IMR-90 (cell line): ENCODE data around the gene CARMIL1.

Experiments used
- BHLHE40 ChIP-seq: fragments of 150-350 bp; IDR thresholded peaks from 2 replicates; pipeline ENCODE4 v1.6.1; 2016; ENCODE audit warnings: mild to moderate bottlenecking, low read depth, low read length
- CEBPB ChIP-seq: IDR thresholded peaks from 2 replicates; pipeline ENCODE4 v1.6.1; 2012; ENCODE audit warnings: low read depth, low read length, improper control_type of control experiment
- CTCF ChIP-seq: conservative IDR thresholded peaks from 2 replicates; pipeline ENCODE4 v1.5.1; 2012; ENCODE audit warnings: mild to moderate bottlenecking, low read depth, low read length, improper control_type of control experiment
- FOS ChIP-seq: fragments of 150-350 bp; IDR thresholded peaks from 2 replicates; pipeline ENCODE4 v1.6.1; 2016; ENCODE audit warnings: low read depth, low read length
- MAFK ChIP-seq: IDR thresholded peaks from 2 replicates; pipeline ENCODE4 v1.6.1; 2012; ENCODE audit warnings: low read depth, low read length, improper control_type of control experiment
- POLR2A ChIP-seq: IDR thresholded peaks from 2 replicates; pipeline ENCODE4 v1.6.1; 2012; ENCODE audit warnings: mild to moderate bottlenecking, low read depth, low read length
- RAD21 ChIP-seq: IDR thresholded peaks from 2 replicates; pipeline ENCODE4 v1.6.1; 2012; ENCODE audit warnings: low read length, improper control_type of control experiment
- RFX5 ChIP-seq: IDR thresholded peaks from 2 replicates; pipeline ENCODE4 v1.8.0; 2012; ENCODE audit warnings: low read depth, mild to moderate bottlenecking, low read length, moderate library complexity
- SMC3 ChIP-seq: fragments of 150-350 bp; IDR thresholded peaks from 2 replicates; pipeline ENCODE4 v1.6.1; 2016; ENCODE audit warnings: low read depth, mild to moderate bottlenecking, antibody characterized with exemption, low read length, moderate library complexity
- USF2 ChIP-seq: fragments of 150-350 bp; IDR thresholded peaks from 2 replicates; pipeline ENCODE4 v1.6.1; 2017; ENCODE audit warnings: mild to moderate bottlenecking, antibody characterized with exemption, low read length, low read depth

DNA sequence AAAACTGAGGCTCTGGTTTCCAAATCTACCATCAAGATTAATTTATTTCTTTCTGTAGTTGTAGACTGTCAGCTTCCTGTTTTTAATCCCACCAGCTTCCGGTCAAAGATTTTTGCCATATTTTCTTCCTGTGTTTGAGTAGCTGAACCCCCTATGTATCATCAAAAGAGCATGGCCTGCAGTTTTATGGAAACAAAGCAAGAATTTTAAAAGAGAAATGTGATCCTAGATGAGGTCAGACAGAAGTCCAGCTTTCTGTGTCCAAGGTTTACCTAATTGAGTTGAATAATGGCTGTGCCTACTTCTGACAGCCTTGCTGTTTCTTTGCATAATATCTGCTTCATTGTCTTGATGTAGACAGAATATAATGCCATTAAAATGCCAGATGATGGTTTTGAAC is 163.7 kb downstream of the CARMIL1 start:
- TF ChIP-seq CTCF: no peak
- no peak for TF ChIP-seq BHLHE40
- no peak for TF ChIP-seq POLR2A
- TF ChIP-seq MAFK: no peak
- no peak for TF ChIP-seq SMC3
- no peak for TF ChIP-seq USF2
- no peak for TF ChIP-seq CEBPB
- no peak for TF ChIP-seq FOS
- TF ChIP-seq RFX5: no peak
- TF ChIP-seq RAD21: no peak
